ENCODE results near the gene TAAR9. TPM values are rescaled to one million over a fixed set of nuclear protein-coding genes. Genes with fewer than 3 reads are reported as not detected.

Gene TAAR9
- polyA plus RNA-seq, 1 donor (not counting 4 experiments of a cell fraction or from before 2014, with no cell fraction given): not detected

DNA sequence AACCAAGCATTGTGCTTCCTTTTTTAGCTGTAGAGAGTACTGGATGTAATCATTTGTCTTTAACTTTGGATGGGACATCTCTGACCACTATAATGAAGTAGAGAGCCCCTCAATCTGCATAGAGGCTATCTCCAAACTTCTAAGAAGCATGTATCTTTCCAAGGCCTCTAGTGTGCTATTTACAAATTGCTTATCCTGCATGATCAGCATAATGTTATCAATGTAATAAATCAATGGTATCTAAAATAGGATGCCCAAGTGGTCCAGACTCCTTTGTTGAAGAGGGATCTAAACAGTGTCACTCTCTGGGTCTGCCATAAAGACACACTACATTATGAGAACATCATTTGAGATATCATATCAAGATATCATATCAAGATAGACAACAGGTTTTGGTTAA lies 6.7 kb downstream of the TAAR9 start:
- DNase-seq (ENCODE audit: low read depth, low spot score): no peak
- TF ChIP-seq, protein P1, sequence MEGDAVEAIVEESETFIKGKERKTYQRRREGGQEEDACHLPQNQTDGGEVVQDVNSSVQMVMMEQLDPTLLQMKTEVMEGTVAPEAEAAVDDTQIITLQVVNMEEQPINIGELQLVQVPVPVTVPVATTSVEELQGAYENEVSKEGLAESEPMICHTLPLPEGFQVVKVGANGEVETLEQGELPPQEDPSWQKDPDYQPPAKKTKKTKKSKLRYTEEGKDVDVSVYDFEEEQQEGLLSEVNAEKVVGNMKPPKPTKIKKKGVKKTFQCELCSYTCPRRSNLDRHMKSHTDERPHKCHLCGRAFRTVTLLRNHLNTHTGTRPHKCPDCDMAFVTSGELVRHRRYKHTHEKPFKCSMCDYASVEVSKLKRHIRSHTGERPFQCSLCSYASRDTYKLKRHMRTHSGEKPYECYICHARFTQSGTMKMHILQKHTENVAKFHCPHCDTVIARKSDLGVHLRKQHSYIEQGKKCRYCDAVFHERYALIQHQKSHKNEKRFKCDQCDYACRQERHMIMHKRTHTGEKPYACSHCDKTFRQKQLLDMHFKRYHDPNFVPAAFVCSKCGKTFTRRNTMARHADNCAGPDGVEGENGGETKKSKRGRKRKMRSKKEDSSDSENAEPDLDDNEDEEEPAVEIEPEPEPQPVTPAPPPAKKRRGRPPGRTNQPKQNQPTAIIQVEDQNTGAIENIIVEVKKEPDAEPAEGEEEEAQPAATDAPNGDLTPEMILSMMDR (optimal IDR thresholded peaks at IDR 0.05 in 1 of 3, IDR thresholded peaks at IDR 0.05 in 1 of 3, conservative IDR thresholded peaks at IDR 0.05 in 1 of 3; ENCODE audit: extremely low read depth in 1 of 3, insufficient read depth in 2 of 3, low read length in 3 of 3): no peak
- no peak for TF ChIP-seq EZH2 (IDR thresholded peaks at IDR 0.05; ENCODE audit: low read length)
- no peak for FAIRE-seq
- peaks cover 2% of the 10 kb centered on the region for H3K27me3 ChIP-seq (ENCODE audit: control insufficient read depth, extremely low read depth, insufficient read depth, low read length)
- H3K79me2 ChIP-seq (ENCODE audit: control insufficient read depth, insufficient read depth, low read length): no peaks in the 10 kb centered on the region
- H3K4me1 ChIP-seq (ENCODE audit: control insufficient read depth, extremely low read depth, insufficient read depth, low read length): no peaks in the 10 kb centered on the region
- no peak overlapping the region for H2AFZ ChIP-seq (ENCODE audit: control insufficient read depth, low read length)
- H3K9me3 ChIP-seq (ENCODE audit: control insufficient read depth, low read depth, low read length): no peaks in the 10 kb centered on the region
- H3K27ac ChIP-seq (ENCODE audit: control insufficient read depth, insufficient read depth, low read length): no peak overlapping the region
- no peaks in the 10 kb centered on the region for H4K20me1 ChIP-seq (ENCODE audit: control insufficient read depth, extremely low read depth, insufficient read depth, low read length)
- no peak overlapping the region for H3K4me3 ChIP-seq (ENCODE audit: control insufficient read depth in 2 of 3, extremely low read depth in 1 of 3, insufficient read depth in 2 of 3, low read depth in 1 of 3, low read length in 3 of 3)
- H3K4me2 ChIP-seq (ENCODE audit: control insufficient read depth, extremely low read depth, insufficient read depth, low read depth, low read length): no peak overlapping the region
- H3K36me3 ChIP-seq (ENCODE audit: control insufficient read depth in 2 of 2, extremely low read depth in 1 of 2, insufficient read depth in 2 of 2, low read length in 2 of 2): no peaks in the 10 kb centered on the region
- H3K9me1 ChIP-seq (ENCODE audit: control insufficient read depth, extremely low read depth, insufficient read depth, low read length): no peaks in the 10 kb centered on the region
- no peak overlapping the region for H3K9ac ChIP-seq (ENCODE audit: control insufficient read depth, extremely low read depth, insufficient read depth, low read length)
- dilution Hi-C loops (cut with MboI; ENCODE audit: extremely low pct_ligation_motif_present, low sequenced_read_pairs): no loop called here

DNA sequence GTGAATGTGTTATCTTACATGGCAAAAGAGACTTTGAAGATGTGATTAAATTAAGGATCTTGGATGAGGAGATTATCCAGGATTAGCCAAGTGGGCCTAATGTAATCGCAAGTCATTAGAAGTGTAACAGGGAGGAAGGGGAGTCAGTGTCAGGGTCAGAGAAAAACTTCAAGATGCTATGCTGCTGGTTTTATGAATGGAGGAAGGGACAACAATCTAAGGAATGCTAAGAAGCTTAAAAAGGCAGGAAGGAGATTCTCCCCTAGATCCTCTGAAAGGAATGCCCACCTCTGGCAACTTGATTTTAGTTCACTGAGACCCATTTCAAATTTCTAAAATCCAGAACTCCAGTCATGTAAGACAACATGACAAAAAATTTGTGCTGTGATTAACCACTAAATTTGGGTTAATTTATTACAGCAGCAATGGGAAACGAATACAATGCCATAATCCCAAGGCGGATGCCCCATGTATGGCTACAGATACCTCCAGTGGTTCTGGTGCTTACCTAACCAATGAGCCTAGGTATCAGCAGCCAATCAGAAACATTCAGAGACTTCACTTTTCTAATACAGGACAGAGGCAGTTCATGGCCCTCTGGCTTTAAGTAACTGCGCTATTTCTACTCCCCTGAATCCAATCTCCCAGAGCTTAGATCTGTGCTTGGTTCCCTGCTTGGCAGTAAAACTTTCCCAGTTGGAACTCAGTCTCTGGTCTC lies 10.8 kb downstream of the TAAR9 start:
- H3K36me3 ChIP-seq (ENCODE audit: control insufficient read depth in 2 of 2, extremely low read depth in 1 of 2, insufficient read depth in 2 of 2, low read length in 2 of 2): no peaks in the 10 kb centered on the region
- H3K27ac ChIP-seq (ENCODE audit: control insufficient read depth, insufficient read depth, low read length): no peak overlapping the region
- H3K9me1 ChIP-seq (ENCODE audit: control insufficient read depth, extremely low read depth, insufficient read depth, low read length): no peaks in the 10 kb centered on the region
- H3K9me3 ChIP-seq (ENCODE audit: control insufficient read depth, low read depth, low read length): no peaks in the 10 kb centered on the region
- no peaks in the 10 kb centered on the region for H3K79me2 ChIP-seq (ENCODE audit: control insufficient read depth, insufficient read depth, low read length)
- DNase-seq (ENCODE audit: low read depth, low spot score) (no peak), FAIRE-seq (no peak)
- H3K9ac ChIP-seq (ENCODE audit: control insufficient read depth, extremely low read depth, insufficient read depth, low read length): no peak overlapping the region
- H3K4me3 ChIP-seq (ENCODE audit: control insufficient read depth in 2 of 3, extremely low read depth in 1 of 3, insufficient read depth in 2 of 3, low read depth in 1 of 3, low read length in 3 of 3): no peak overlapping the region
- no peaks in the 10 kb centered on the region for H4K20me1 ChIP-seq (ENCODE audit: control insufficient read depth, extremely low read depth, insufficient read depth, low read length)
- no peak for TF ChIP-seq EZH2 (IDR thresholded peaks at IDR 0.05; ENCODE audit: low read length)
- TF ChIP-seq, protein P1 (optimal IDR thresholded peaks at IDR 0.05 in 1 of 3, IDR thresholded peaks at IDR 0.05 in 1 of 3, conservative IDR thresholded peaks at IDR 0.05 in 1 of 3; ENCODE audit: extremely low read depth in 1 of 3, insufficient read depth in 2 of 3, low read length in 3 of 3): no peak
- no peak overlapping the region for H2AFZ ChIP-seq (ENCODE audit: control insufficient read depth, low read length)
- peaks cover 12% of the 10 kb centered on the region for H3K27me3 ChIP-seq (ENCODE audit: control insufficient read depth, extremely low read depth, insufficient read depth, low read length)
- H3K4me2 ChIP-seq (ENCODE audit: control insufficient read depth, extremely low read depth, insufficient read depth, low read depth, low read length): no peak overlapping the region
- no peaks in the 10 kb centered on the region for H3K4me1 ChIP-seq (ENCODE audit: control insufficient read depth, extremely low read depth, insufficient read depth, low read length)
- dilution Hi-C loops (cut with MboI; ENCODE audit: extremely low pct_ligation_motif_present, low sequenced_read_pairs): no loop called here
